GM10248 (cell line): ENCODE data around the gene GGNBP2.
"Not testable (repeated sequence)": the region's sequence is repeated elsewhere in the genome, so short reads cannot be mapped to it uniquely, and the experiment has no call there.

Experiments used
- CTCF ChIA-PET: fragments of 300-600 bp; sonication (Branson Sonifier 250); formaldehyde crosslinking; extraction: SDS; loops from one replicate; lab custom pipeline; 2021; ENCODE audit warnings: antibody characterized with exemption; lab: Yijun Ruan, JAX
- POLR2A ChIA-PET: fragments of 350-650 bp; sonication (Branson Sonifier 250); formaldehyde crosslinking; extraction: SDS; loops from one replicate; lab custom pipeline; 2020; ENCODE audit warnings: antibody characterized with exemption; lab: Yijun Ruan, JAX
- DNase-seq: peaks from one replicate; pipeline ENCODE4 v3.0.0; 2012; ENCODE audit errors: extremely low spot score
- CTCF ChIP-seq: IDR thresholded peaks from 2 replicates; pipeline ENCODE4 v1.5.1; 2012; ENCODE audit warnings: mild to moderate bottlenecking, low read depth; ENCODE audit errors: extremely low read depth, missing control alignments, control extremely low read depth

Gene GGNBP2

DNA sequence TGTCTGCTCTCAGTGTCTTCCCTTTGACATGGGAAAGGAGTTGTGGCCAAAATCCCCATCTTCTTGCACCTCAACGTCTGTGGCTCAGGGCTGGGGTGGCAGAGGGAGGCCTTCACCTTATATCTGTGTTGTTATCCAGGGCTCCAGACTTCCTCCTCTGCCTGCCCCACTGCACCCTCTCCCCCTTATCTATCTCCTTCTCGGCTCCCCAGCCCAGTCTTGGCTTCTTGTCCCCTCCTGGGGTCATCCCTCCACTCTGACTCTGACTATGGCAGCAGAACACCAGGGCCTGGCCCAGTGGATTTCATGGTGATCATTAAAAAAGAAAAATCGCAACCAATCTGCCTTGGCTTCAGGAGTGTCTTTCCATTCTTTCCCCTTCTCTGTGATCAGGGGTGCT lies 55.7 kb downstream of the GGNBP2 start:
- POLR2A ChIA-PET: no interaction called here
- TF ChIP-seq CTCF: no peak
- CTCF ChIA-PET: interaction anchor here (1.4 to 6.3 kb wide), 9 partner anchors 8 to 772 kb away, joined by 3 to 48 read pairs (median 28); partner anchors contain the start of gene DHRS11
- DNase-seq: no peak

- ChIA-PET POLR2A (interaction anchor here (0.7 kb wide), 1 partner anchor 8 kb away, joined by 3 read pairs; no protein-coding TSS in a partner anchor), CTCF (interaction anchor here (1.0 to 6.3 kb wide), 14 partner anchors 9 to 1215 kb away, joined by 3 to 59 read pairs (median 18); partner anchors contain the start of gene DHRS11)
- DNase-seq: no peak
- no peak for TF ChIP-seq CTCF
Measured at GRCh38 chr17:36600936-36601302, 56.2 kb downstream of the GGNBP2 start.

DNA sequence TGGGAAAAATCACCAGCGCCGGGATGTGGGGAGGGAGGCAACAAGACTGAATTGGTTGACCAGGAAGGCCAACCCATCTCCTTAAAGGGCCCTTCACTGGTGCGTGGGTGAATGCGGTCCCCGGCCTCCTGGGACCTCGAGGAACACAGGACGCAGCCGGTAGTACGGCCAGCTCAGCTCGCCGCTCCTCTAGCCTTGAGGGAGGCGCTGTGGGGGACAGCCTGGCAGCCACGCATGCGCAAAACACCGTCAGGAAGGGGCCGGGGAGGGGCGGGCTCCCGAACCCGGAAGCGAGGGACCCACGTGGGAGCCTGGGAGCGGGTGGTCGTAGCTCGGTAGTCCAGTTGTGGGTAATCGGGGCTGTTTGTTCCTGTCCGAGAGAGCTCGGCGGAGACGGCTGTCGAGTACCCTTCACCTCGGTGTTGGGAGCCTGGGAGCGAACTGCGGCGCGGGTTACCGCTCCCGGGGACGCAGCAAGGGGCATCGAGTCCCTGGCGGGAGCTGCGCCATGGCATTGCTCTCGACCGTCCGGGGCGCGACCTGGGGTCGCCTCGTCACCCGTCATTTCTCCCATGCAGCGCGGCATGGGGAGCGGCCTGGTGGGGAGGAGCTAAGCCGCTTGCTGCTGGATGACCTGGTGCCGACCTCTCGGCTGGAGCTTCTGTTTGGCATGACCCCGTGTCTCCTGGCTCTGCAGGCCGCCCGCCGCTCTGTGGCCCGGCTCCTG lies 56.7 kb downstream of the GGNBP2 start, which contains the start of gene MRM1:
Gene MRM1, plus strand, starts transcription at position 281 of the 727 bp plus-strand sequence. Its CDS starts 228 bp downstream, at position 509.
- POLR2A ChIA-PET: interaction anchor here (0.5 to 0.7 kb wide), 3 partner anchors 9 to 1592 kb away, joined by 3 to 5 read pairs (median 5); partner anchors contain the start of gene GGNBP2
- CTCF ChIA-PET: interaction anchor here (1.0 to 6.3 kb wide), 25 partner anchors 9 to 1215 kb away, joined by 3 to 59 read pairs (median 6); partner anchors contain the start of gene DHRS11
- peak; percentile 96 for DNase-seq
- peak; percentile 18 for TF ChIP-seq CTCF

DNA sequence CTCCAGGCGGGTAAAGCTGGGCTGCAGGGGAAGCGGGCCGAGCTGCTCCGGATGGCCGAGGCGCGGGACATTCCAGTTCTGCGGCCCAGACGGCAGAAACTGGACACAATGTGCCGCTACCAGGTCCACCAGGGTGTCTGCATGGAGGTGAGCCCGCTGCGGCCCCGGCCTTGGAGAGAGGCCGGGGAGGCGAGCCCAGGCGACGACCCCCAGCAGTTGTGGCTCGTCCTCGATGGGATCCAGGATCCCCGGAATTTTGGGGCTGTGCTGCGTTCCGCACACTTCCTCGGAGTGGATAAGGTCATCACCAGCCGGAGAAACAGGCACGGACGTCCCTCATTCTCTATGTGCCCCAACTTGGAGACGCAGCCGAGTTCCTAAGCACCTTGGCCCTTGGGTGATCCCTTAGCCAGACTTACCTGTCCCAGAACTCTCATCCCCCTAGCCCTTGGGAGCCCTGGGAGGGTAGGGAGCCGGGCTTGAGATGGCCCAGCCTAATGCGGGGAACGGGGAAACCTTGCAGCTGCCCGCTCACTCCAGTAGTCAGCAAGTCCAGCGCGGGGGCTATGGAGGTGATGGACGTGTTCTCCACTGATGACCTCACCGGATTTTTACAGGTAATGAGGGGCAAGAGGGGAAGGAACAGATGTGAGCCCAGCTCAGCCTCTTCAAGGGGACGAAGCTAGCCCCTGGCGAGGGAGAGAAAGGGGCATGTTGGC lies 57.5 kb downstream of the GGNBP2 start:
- CTCF ChIA-PET: interaction anchor here (0.9 to 6.3 kb wide), 40 partner anchors 9 to 1214 kb away, joined by 3 to 59 read pairs (median 4); partner anchors contain the start of genes AATF and DHRS11
- no peak for TF ChIP-seq CTCF
- POLR2A ChIA-PET: interaction anchor here (0.8 kb wide), 1 partner anchor 444 kb away, joined by 3 read pairs; no protein-coding TSS in a partner anchor
- DNase-seq: no peak

- peak; percentile 78 for TF ChIP-seq CTCF
- CTCF ChIA-PET: interaction anchor here (0.7 to 6.3 kb wide), 45 partner anchors 8 to 835 kb away, joined by 3 to 59 read pairs (median 4); partner anchors contain the start of genes AATF and DHRS11
- POLR2A ChIA-PET: interaction anchor here (0.8 kb wide), 1 partner anchor 444 kb away, joined by 3 read pairs; no protein-coding TSS in a partner anchor
- DNase-seq: peak; percentile 74
Measured at GRCh38 chr17:36602924-36603384, 58.2 kb downstream of the GGNBP2 start.

DNA sequence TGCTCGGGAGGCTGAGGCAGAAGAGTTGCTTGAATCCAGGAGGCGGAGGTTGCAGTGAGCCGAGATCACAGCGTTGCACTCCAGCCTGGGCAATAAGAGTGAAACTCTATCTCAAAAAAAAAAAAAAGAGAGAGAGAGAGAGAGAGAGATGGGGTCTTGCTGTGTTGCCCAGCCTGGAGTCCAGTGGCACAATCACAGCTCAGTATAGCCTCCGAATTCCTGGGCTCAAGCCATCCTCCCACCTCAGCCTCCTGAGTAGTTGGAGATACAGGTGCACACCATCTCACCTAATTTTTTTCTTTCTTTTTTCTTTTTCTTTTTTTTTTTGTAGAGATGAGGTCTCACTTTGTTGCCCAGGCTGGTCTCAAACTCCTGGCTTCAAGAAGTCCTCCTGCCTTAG lies 60.3 kb downstream of the GGNBP2 start:
- DNase-seq, POLR2A ChIA-PET: not testable (repeated sequence)
- CTCF ChIA-PET: interaction anchor here (2.1 to 6.3 kb wide), 3 partner anchors 11 to 768 kb away, joined by 7 to 59 read pairs (median 48); no protein-coding TSS in a partner anchor
